Stimulated activated CD4-positive, alpha-beta T cell treated with anti-CD3 and anti-CD28 coated beads, TNF-alpha, amount 100 ng/mL, for 1 hour (primary cell): ENCODE results near the gene ANTXRL.
"Not testable (repeated sequence)": the region's sequence is repeated elsewhere in the genome, so short reads cannot be mapped to it uniquely, and the experiment has no call there.

Experiments
- DNase-seq, 3 donors: peaks; one replicate each; pipeline ENCODE4 v3.0.0-alpha.2; 2020; ENCODE audit warnings: low read depth in 3 of 3, low spot score in 1 of 3

Gene ANTXRL

GRCh38 chr10:46272863-46273415 lies 13.9 kb upstream of the ANTXRL start:
- DNase-seq, result no peak

GRCh38 chr10:46273506-46274477 lies 13.0 kb upstream of the ANTXRL start:
- DNase-seq, result no peak

GRCh38 chr10:46277840-46278239 lies 9.0 kb upstream of the ANTXRL start:
- no peak for DNase-seq

GRCh38 chr10:46282421-46282831 lies 4.4 kb upstream of the ANTXRL start:
- DNase-seq, result not testable (repeated sequence)

GRCh38 chr10:46282842-46283574 lies 3.8 kb upstream of the ANTXRL start:
- DNase-seq, result peak; percentile 18 to 52 (median 29)

- DNase-seq, result no peak
These were observed 3.1 kb upstream of the ANTXRL start for GRCh38 chr10:46283580-46284285.

- peak; percentile 30 to 64 (median 46) for DNase-seq
These were observed 2.2 kb upstream of the ANTXRL start for GRCh38 chr10:46284286-46285229.

- no peak for DNase-seq
These were observed 1.5 kb upstream of the ANTXRL start for GRCh38 chr10:46285300-46285699.

GRCh38 chr10:46285966-46286620 lies 704 bp upstream of the ANTXRL start:
- no peak for DNase-seq

- no peak for DNase-seq
These were observed 1.2 kb downstream of the ANTXRL start for GRCh38 chr10:46287846-46288477.

GRCh38 chr10:46288601-46289206 lies 1.9 kb downstream of the ANTXRL start:
- DNase-seq, result no peak

- DNase-seq, result no peak
These were observed 2.5 kb downstream of the ANTXRL start for GRCh38 chr10:46289209-46289810.

- no peak for DNase-seq
These were observed 3.5 kb downstream of the ANTXRL start for GRCh38 chr10:46290101-46290886.

GRCh38 chr10:46291817-46292572 lies 5.2 kb downstream of the ANTXRL start:
- no peak for DNase-seq

- no peak for DNase-seq
These were observed 5.8 kb downstream of the ANTXRL start for GRCh38 chr10:46292573-46293023.

GRCh38 chr10:46293228-46293627 lies 6.4 kb downstream of the ANTXRL start:
- DNase-seq, result no peak
